Liver (tissue), 9 donors: ENCODE data around the gene TMEM245. TPM values are rescaled to one million over a fixed set of nuclear protein-coding genes. Genes with fewer than 3 reads are reported as not detected.

Experiments used
- DNase-seq: peaks from one replicate; pipeline ENCODE4 v3.0.0-alpha.2; 2017; ENCODE audit warnings: low spot score
- H3K27ac ChIP-seq, 2 donors: one replicate each; pipeline ENCODE4 v1.7.0; 2013; ENCODE audit warnings: inconsistent platforms in 2 of 2, low read length in 2 of 2, control low read depth in 1 of 2, low read depth in 1 of 2, mild to moderate bottlenecking in 1 of 2
- H3K27me3 ChIP-seq, 4 donors: one replicate each; pipeline versions ENCODE4 v1.6.1 to v1.7.0; 2013; ENCODE audit warnings: low read length in 3 of 4, inconsistent platforms in 1 of 4, mild to moderate bottlenecking in 1 of 4, moderate library complexity in 1 of 4; ENCODE audit not compliant: control insufficient read depth in 4 of 4, insufficient read depth in 4 of 4
- H3K36me3 ChIP-seq, 4 donors: one replicate each; pipeline versions ENCODE4 v1.6.1 to v1.7.0; 2013; ENCODE audit warnings: low read length in 3 of 4, mild to moderate bottlenecking in 3 of 4, low read depth in 1 of 4, moderate library complexity in 1 of 4; ENCODE audit not compliant: control insufficient read depth in 4 of 4, insufficient read depth in 3 of 4
- H3K4me1 ChIP-seq, 4 donors: one replicate each; pipeline versions ENCODE4 v1.6.1 to v1.7.0; 2013; ENCODE audit warnings: low read length in 3 of 4, mild to moderate bottlenecking in 3 of 4, moderate library complexity in 1 of 4; ENCODE audit not compliant: control insufficient read depth in 4 of 4, insufficient read depth in 4 of 4
- H3K4me3 ChIP-seq, 3 donors: one replicate each; pipeline versions ENCODE4 v1.6.1 to v1.7.0; 2013; ENCODE audit warnings: low read length in 3 of 3, control low read depth in 1 of 3, low read depth in 1 of 3, mild to moderate bottlenecking in 1 of 3
- H3K9ac ChIP-seq, 2 donors: one replicate each; pipeline ENCODE4 v1.7.0; 2013; ENCODE audit warnings: low read length in 2 of 2, mild to moderate bottlenecking in 2 of 2, moderate library complexity in 2 of 2, control low read depth in 1 of 2, low read depth in 1 of 2
- H3K9me3 ChIP-seq, 4 donors: one replicate each; pipeline versions ENCODE4 v1.6.1 to v1.7.0; 2013; ENCODE audit warnings: low read length in 3 of 4; ENCODE audit not compliant: control insufficient read depth in 4 of 4
- EGR1 ChIP-seq, 2 donors: IDR thresholded peaks; 2 replicates each; pipeline ENCODE4 v1.6.1; 2016 to 2018; ENCODE audit warnings: antibody characterized with exemption in 2 of 2, low read depth in 2 of 2
- FOXA1 ChIP-seq: IDR thresholded peaks from 2 replicates; pipeline ENCODE4 v1.6.1; 2016; ENCODE audit warnings: antibody characterized with exemption
- FOXA2 ChIP-seq: IDR thresholded peaks from 2 replicates; pipeline ENCODE4 v1.6.1; 2016; ENCODE audit warnings: antibody characterized with exemption
- GABPA ChIP-seq, 2 donors: IDR thresholded peaks in 1 of 2; conservative IDR thresholded peaks in 1 of 2; 2 replicates each; pipeline ENCODE4 v1.6.1; 2016; ENCODE audit warnings: antibody characterized with exemption in 2 of 2, mild to moderate bottlenecking in 1 of 2, moderate library complexity in 1 of 2
- HNF4A ChIP-seq, 2 donors: conservative IDR thresholded peaks; 2 replicates each; pipeline ENCODE4 v1.6.1; 2016; ENCODE audit warnings: antibody characterized with exemption in 2 of 2, mild to moderate bottlenecking in 2 of 2
- HNF4G ChIP-seq: IDR thresholded peaks from 2 replicates; pipeline ENCODE4 v1.6.1; 2016; ENCODE audit warnings: antibody characterized with exemption
- JUND ChIP-seq, 2 donors: IDR thresholded peaks; 2 replicates each; pipeline ENCODE4 v1.6.1; 2016; ENCODE audit warnings: antibody characterized with exemption in 2 of 2
- NR2F2 ChIP-seq: IDR thresholded peaks from 2 replicates; pipeline ENCODE4 v1.6.1; 2016; ENCODE audit warnings: antibody characterized with exemption
- RAD21 ChIP-seq, 2 donors: IDR thresholded peaks; 2 replicates each; pipeline ENCODE4 v1.6.1; 2016; ENCODE audit warnings: antibody characterized with exemption in 2 of 2, mild to moderate bottlenecking in 2 of 2
- RXRA ChIP-seq, 2 donors: IDR thresholded peaks; 2 replicates each; pipeline ENCODE4 v1.6.1; 2017 to 2018; ENCODE audit warnings: antibody characterized with exemption in 2 of 2, mild to moderate bottlenecking in 1 of 2
- SP1 ChIP-seq: IDR thresholded peaks from 2 replicates; pipeline ENCODE4 v1.6.1; 2018; ENCODE audit warnings: antibody characterized with exemption, mild to moderate bottlenecking
- TAF1 ChIP-seq: conservative IDR thresholded peaks from 2 replicates; pipeline ENCODE4 v1.6.1; 2016; ENCODE audit warnings: antibody characterized with exemption, mild to moderate bottlenecking
- YY1 ChIP-seq: IDR thresholded peaks from 2 replicates; pipeline ENCODE4 v1.6.1; 2016; ENCODE audit warnings: antibody characterized with exemption, mild to moderate bottlenecking
- ZBTB33 ChIP-seq: IDR thresholded peaks from 2 replicates; pipeline ENCODE4 v1.6.1; 2016; ENCODE audit warnings: antibody characterized with exemption
- polyA plus RNA-seq, 2 donors: library from polyadenylated mRNA; stranded (reverse) in 1 of 2; unstranded in 1 of 2; fragments of 200-250 nt in 1 of 2; fragments of >200 nt in 1 of 2; fragmentation: Nextera tagmentation in 1 of 2; extraction: Ambion mirVana in 1 of 2; gene quantifications; one replicate each; pipeline versions ENCODE4 v1.2.1 to v1.2.3, GENCODE V29; 2013 to 2015
- total RNA-seq, 2 donors: library from RNA; depleted of rRNA; stranded (reverse); fragments of >200 nt; gene quantifications; one replicate each; pipeline ENCODE4 v1.2.3, GENCODE V29; 2014
- TF ChIP-seq, protein P1 (sequence below): IDR thresholded peaks from 2 replicates; pipeline ENCODE4 v1.6.1; 2016; ENCODE audit warnings: antibody characterized with exemption
- TF ChIP-seq, protein P2 (sequence below): IDR thresholded peaks from 2 replicates; pipeline ENCODE4 v1.6.1; 2016; ENCODE audit warnings: antibody characterized with exemption
- TF ChIP-seq, protein P3 (sequence below): IDR thresholded peaks from 2 replicates; pipeline ENCODE4 v1.6.1; 2016; ENCODE audit warnings: antibody characterized with exemption, mild to moderate bottlenecking
- TF ChIP-seq, protein P4 (sequence below): fragments of 150-350 bp; IDR thresholded peaks from 2 replicates; pipeline ENCODE4 v1.5.1; 2017; ENCODE audit warnings: improper control_type of control experiment, low read depth, low read length; ENCODE audit not compliant: missing input control
- donor health status: healthy.
- donor health status: healthy.
- donor health status: healthy.
- donor health status: healthy.
- donor health status: healthy.

Gene TMEM245
- total and polyA plus RNA-seq, 4 donors, result 13.7 to 75.3 (median 31.2) TPM

DNA sequence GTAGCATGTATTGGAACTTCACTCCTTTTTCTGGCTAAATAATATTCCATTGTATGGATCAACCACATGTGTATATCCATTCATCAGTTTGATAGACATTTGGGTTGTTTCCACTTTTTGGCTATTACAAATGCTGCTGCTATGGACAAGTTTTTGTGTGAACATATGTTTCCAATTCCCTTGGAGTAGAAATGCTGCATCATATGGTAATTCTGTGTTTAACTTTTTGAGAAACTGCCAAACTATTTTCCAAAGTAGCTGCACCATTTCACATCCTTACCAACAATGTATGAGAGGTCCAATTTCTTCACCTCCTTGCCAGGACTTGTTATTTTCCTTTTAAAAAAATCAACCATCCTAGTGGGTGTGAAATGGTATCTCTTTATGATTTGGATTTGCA is 38.9 kb upstream of the TMEM245 start:
- Histone ChIP-seq H3K27me3 (no peaks in the 10 kb centered on the region), H3K4me1 (no peaks in the 10 kb centered on the region), H3K9me3 (peaks cover 0 to 4% (median 0%) of the 10 kb centered on the region in 4 donors), H3K4me3 (no peak overlapping the region), H3K36me3 (no peaks in the 10 kb centered on the region), H3K9ac (no peak overlapping the region), H3K27ac (no peak overlapping the region)
- DNase-seq, result no peak
- no peak for TF ChIP-seq FOXA2
- TF ChIP-seq SP1, result no peak
- TF ChIP-seq, protein P1, sequence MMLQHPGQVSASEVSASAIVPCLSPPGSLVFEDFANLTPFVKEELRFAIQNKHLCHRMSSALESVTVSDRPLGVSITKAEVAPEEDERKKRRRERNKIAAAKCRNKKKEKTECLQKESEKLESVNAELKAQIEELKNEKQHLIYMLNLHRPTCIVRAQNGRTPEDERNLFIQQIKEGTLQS, result no peak
- TF ChIP-seq, protein P2, sequence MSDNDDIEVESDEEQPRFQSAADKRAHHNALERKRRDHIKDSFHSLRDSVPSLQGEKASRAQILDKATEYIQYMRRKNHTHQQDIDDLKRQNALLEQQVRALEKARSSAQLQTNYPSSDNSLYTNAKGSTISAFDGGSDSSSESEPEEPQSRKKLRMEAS, result no peak
- no peak for TF ChIP-seq FOXA1
- no peak for TF ChIP-seq JUND (IDR thresholded peaks at IDR 0.05)
- TF ChIP-seq HNF4A (conservative IDR thresholded peaks at IDR 0.05), result no peak
- TF ChIP-seq GABPA (IDR thresholded peaks at IDR 0.05 in 1 of 2, conservative IDR thresholded peaks at IDR 0.05 in 1 of 2), result no peak
- TF ChIP-seq RAD21 (IDR thresholded peaks at IDR 0.05), result no peak
- TF ChIP-seq, protein P3, sequence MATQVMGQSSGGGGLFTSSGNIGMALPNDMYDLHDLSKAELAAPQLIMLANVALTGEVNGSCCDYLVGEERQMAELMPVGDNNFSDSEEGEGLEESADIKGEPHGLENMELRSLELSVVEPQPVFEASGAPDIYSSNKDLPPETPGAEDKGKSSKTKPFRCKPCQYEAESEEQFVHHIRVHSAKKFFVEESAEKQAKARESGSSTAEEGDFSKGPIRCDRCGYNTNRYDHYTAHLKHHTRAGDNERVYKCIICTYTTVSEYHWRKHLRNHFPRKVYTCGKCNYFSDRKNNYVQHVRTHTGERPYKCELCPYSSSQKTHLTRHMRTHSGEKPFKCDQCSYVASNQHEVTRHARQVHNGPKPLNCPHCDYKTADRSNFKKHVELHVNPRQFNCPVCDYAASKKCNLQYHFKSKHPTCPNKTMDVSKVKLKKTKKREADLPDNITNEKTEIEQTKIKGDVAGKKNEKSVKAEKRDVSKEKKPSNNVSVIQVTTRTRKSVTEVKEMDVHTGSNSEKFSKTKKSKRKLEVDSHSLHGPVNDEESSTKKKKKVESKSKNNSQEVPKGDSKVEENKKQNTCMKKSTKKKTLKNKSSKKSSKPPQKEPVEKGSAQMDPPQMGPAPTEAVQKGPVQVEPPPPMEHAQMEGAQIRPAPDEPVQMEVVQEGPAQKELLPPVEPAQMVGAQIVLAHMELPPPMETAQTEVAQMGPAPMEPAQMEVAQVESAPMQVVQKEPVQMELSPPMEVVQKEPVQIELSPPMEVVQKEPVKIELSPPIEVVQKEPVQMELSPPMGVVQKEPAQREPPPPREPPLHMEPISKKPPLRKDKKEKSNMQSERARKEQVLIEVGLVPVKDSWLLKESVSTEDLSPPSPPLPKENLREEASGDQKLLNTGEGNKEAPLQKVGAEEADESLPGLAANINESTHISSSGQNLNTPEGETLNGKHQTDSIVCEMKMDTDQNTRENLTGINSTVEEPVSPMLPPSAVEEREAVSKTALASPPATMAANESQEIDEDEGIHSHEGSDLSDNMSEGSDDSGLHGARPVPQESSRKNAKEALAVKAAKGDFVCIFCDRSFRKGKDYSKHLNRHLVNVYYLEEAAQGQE, result no peak
- no peak for TF ChIP-seq NR2F2
- TF ChIP-seq HNF4G, result no peak
- no peak for TF ChIP-seq YY1
- TF ChIP-seq TAF1, result no peak
- TF ChIP-seq ZBTB33, result no peak
- TF ChIP-seq, protein P4, sequence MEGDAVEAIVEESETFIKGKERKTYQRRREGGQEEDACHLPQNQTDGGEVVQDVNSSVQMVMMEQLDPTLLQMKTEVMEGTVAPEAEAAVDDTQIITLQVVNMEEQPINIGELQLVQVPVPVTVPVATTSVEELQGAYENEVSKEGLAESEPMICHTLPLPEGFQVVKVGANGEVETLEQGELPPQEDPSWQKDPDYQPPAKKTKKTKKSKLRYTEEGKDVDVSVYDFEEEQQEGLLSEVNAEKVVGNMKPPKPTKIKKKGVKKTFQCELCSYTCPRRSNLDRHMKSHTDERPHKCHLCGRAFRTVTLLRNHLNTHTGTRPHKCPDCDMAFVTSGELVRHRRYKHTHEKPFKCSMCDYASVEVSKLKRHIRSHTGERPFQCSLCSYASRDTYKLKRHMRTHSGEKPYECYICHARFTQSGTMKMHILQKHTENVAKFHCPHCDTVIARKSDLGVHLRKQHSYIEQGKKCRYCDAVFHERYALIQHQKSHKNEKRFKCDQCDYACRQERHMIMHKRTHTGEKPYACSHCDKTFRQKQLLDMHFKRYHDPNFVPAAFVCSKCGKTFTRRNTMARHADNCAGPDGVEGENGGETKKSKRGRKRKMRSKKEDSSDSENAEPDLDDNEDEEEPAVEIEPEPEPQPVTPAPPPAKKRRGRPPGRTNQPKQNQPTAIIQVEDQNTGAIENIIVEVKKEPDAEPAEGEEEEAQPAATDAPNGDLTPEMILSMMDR, result no peak
- no peak for TF ChIP-seq EGR1 (IDR thresholded peaks at IDR 0.05; ENCODE audit: low read depth in 2 of 2)
- no peak for TF ChIP-seq RXRA (IDR thresholded peaks at IDR 0.05)
